ENCODE measurements around the gene PRLH.

PRLH gene

DNA sequence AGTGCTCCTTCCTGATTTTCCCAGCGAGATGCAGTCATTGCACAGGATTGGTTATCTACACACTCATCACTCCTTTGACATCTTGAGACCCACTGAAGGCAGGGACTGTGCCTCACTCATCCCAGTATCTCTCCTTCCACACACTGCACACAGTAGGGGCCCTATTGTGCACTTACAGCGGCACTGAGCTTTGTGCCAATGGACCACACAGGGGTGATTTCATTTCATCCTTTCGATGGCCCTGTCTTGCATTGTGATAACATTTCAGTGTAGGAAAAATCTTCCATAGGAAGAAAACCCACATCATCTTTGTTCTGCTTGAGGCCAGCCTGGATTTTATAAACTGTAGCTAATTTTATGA, 50.0 kb downstream of the PRLH start:
- TF ChIP-seq CTCF (IDR thresholded peaks at IDR 0.05; ENCODE audit: extremely low read depth, insufficient read depth, missing control alignments): no peak
- no peak for DNase-seq (ENCODE audit: low spot score)
- in situ Hi-C loops (cut with MboI; ENCODE audit: low pct_unique_long_range_greater_than_20kb, low sequenced_read_pairs, unreplicated experiment): no loop called here

Data from GM13977 (cell line).